Measurements from ENCODE around the gene ANO8. TPM values are rescaled to one million over a fixed set of nuclear protein-coding genes. Genes with fewer than 3 reads are reported as not detected.

The ANO8 gene
- total RNA-seq, 4 donors from 2014 or later, result 6.7 to 73.0 (median 10.3) TPM

- intact Hi-C loops (cut with DNase I; ENCODE audit: low total_unique reads), result no loop called here
- TF ChIP-seq EP300 (IDR thresholded peaks at IDR 0.05; ENCODE audit: low read depth) (no peak), POLR2AphosphoS5 (IDR thresholded peaks at IDR 0.05) (no peak), CTCF (IDR thresholded peaks at IDR 0.05) (no peak), POLR2A (IDR thresholded peaks at IDR 0.05) (no peak)
- no peak for DNase-seq
- Histone ChIP-seq H3K27ac (no peak overlapping the region), H3K4me1 (peaks cover 21 to 47% (median 37%) of the 10 kb centered on the region in 4 donors), H3K36me3 (no peaks in the 10 kb centered on the region), H3K4me3 (no peak overlapping the region), H3K27me3 (peaks cover 21% of the 10 kb centered on the region), H3K9me3 (no peaks in the 10 kb centered on the region)
- in situ Hi-C loops (cut with MboI; ENCODE audit: low pct_ligation_motif_present in 1 of 4, low pct_unique_long_range_greater_than_20kb in 1 of 4, low sequenced_read_pairs in 3 of 4), result no loop called here
- WGBS, 2 donors (ENCODE audit: low coverage in 1 of 2), result 95% methylated on average over 45 of the region's 45 CpGs; no CpG with 5 or more reads in 1 of the 2 donors
Observed at GRCh38 chr19:17332677-17333581, 1.7 kb downstream of the ANO8 start.

GRCh38 chr19:17332360-17332676, 2.3 kb downstream of the ANO8 start:
- TF ChIP-seq CTCF (IDR thresholded peaks at IDR 0.05) (no peak), POLR2AphosphoS5 (IDR thresholded peaks at IDR 0.05) (no peak), POLR2A (IDR thresholded peaks at IDR 0.05) (no peak), EP300 (IDR thresholded peaks at IDR 0.05; ENCODE audit: low read depth) (no peak)
- H3K27ac ChIP-seq, result no peak overlapping the region
- peaks cover 21% of the 10 kb centered on the region for H3K27me3 ChIP-seq
- in situ Hi-C loops (cut with MboI; ENCODE audit: low pct_ligation_motif_present in 1 of 4, low pct_unique_long_range_greater_than_20kb in 1 of 4, low sequenced_read_pairs in 3 of 4), result no loop called here
- 91 to 92% methylated on average over 2 to 8 of the region's 8 CpGs for WGBS, 2 donors (ENCODE audit: low coverage in 1 of 2)
- peaks cover 22 to 46% (median 37%) of the 10 kb centered on the region in 4 donors for H3K4me1 ChIP-seq
- intact Hi-C loops (cut with DNase I; ENCODE audit: low total_unique reads), result no loop called here
- no peaks in the 10 kb centered on the region for H3K9me3 ChIP-seq
- no peaks in the 10 kb centered on the region for H3K36me3 ChIP-seq
- no peak for DNase-seq
- H3K4me3 ChIP-seq, result no peak overlapping the region

GRCh38 chr19:17331045-17331558, 3.6 kb downstream of the ANO8 start:
- in situ Hi-C loops (cut with MboI; ENCODE audit: low pct_ligation_motif_present in 1 of 4, low pct_unique_long_range_greater_than_20kb in 1 of 4, low sequenced_read_pairs in 3 of 4), result no loop called here

More at GRCh38 chr19:17331045-17331558, 3.6 kb downstream of the ANO8 start:
- H3K27me3 ChIP-seq, result peaks cover 21% of the 10 kb centered on the region
- intact Hi-C loops (cut with DNase I; ENCODE audit: low total_unique reads), result no loop called here
- no peaks in the 10 kb centered on the region for H3K36me3 ChIP-seq
- DNase-seq, result no peak
- H3K9me3 ChIP-seq, result no peaks in the 10 kb centered on the region
- TF ChIP-seq POLR2AphosphoS5 (IDR thresholded peaks at IDR 0.05) (no peak), EP300 (IDR thresholded peaks at IDR 0.05; ENCODE audit: low read depth) (no peak), POLR2A (IDR thresholded peaks at IDR 0.05) (no peak), CTCF (IDR thresholded peaks at IDR 0.05) (no peak)
- H3K27ac ChIP-seq, result no peak overlapping the region
- H3K4me3 ChIP-seq, result no peak overlapping the region
- 65 to 80% methylated on average over 1 to 13 of the region's 13 CpGs for WGBS, 2 donors (ENCODE audit: low coverage in 1 of 2)
- peaks cover 24 to 46% (median 41%) of the 10 kb centered on the region in 4 donors for H3K4me1 ChIP-seq

Data from transverse colon (tissue), 4 donors.